ENCODE measurements around the gene S100A11. TPM values are rescaled to one million over a fixed set of nuclear protein-coding genes. Genes with fewer than 3 reads are reported as not detected.

The S100A11 gene
- total and polyA plus RNA-seq, 9 of the 15 experiments (the other 6 are each of a cell fraction or from before 2014, with no cell fraction given), result 131 to 808 (median 235) TPM

- TF ChIP-seq MAZ (CRISPR knock-in tag; conservative IDR thresholded peaks at IDR 0.05 in 1 of 2, IDR thresholded peaks at IDR 0.05 in 1 of 2) (peak; percentile 18 to 58; a peak in 3 of 4 replicates), PHF8 (IDR thresholded peaks at IDR 0.05; ENCODE audit: borderline replicate concordance, low read length) (peak; percentile 79; the same call in 1 of the 2 replicates), SAFB2 (IDR thresholded peaks at IDR 0.05; ENCODE audit: borderline replicate concordance, low read depth, low read length, severe bottlenecking) (no peak), NCOA2 (IDR thresholded peaks at IDR 0.05; ENCODE audit: partially characterized antibody in 2 of 2) (no peak), RCOR1 (IDR thresholded peaks at IDR 0.05; ENCODE audit: borderline replicate concordance in 1 of 2, low read depth in 2 of 2, low read length in 2 of 2) (peak in 1 of 2 experiments; percentile 38; a peak in 1 of 4 replicates), E2F8 (IDR thresholded peaks at IDR 0.05; ENCODE audit: low read depth, partially characterized antibody) (peak; percentile 50), KAT8 (IDR thresholded peaks at IDR 0.05; ENCODE audit: low read depth) (no peak), EP300 (IDR thresholded peaks at IDR 0.05; ENCODE audit: low read length) (peak; percentile 76), ZNF764 (CRISPR knock-in tag; IDR thresholded peaks at IDR 0.05; ENCODE audit: low read depth) (no peak), ZNF124 (CRISPR knock-in tag; IDR thresholded peaks at IDR 0.05) (no peak), PCBP1 (IDR thresholded peaks at IDR 0.05; ENCODE audit: low read depth, low read length, poor library complexity, severe bottlenecking) (no peak), ZNF212 (CRISPR knock-in tag; IDR thresholded peaks at IDR 0.05) (no peak), NFIC (IDR thresholded peaks at IDR 0.05) (peak; percentile 49), XRCC5 (IDR thresholded peaks at IDR 0.05; ENCODE audit: low read depth, low read length) (peak; percentile 90), MECOM (CRISPR knock-in tag; IDR thresholded peaks at IDR 0.05) (no peak), NCOR1 (IDR thresholded peaks at IDR 0.05) (peak; percentile 56; the same call in 1 of the 2 replicates), EP400 (IDR thresholded peaks at IDR 0.05) (peak; percentile 72), ZNF324 (CRISPR knock-in tag; IDR thresholded peaks at IDR 0.05) (no peak), CREB5 (CRISPR knock-in tag; IDR thresholded peaks at IDR 0.05) (no peak), PYGO2 (tag; IDR thresholded peaks at IDR 0.05) (no peak)
- TF ChIP-seq, protein P1, sequence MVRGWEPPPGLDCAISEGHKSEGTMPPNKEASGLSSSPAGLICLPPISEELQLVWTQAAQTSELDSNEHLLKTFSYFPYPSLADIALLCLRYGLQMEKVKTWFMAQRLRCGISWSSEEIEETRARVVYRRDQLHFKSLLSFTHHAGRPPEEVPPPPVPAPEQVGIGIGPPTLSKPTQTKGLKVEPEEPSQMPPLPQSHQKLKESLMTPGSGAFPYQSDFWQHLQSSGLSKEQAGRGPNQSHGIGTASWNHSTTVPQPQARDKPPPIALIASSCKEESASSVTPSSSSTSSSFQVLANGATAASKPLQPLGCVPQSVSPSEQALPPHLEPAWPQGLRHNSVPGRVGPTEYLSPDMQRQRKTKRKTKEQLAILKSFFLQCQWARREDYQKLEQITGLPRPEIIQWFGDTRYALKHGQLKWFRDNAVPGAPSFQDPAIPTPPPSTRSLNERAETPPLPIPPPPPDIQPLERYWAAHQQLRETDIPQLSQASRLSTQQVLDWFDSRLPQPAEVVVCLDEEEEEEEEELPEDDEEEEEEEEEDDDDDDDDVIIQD (CRISPR knock-in tag; IDR thresholded peaks at IDR 0.05), result no peak
- TF ChIP-seq, protein P2, sequence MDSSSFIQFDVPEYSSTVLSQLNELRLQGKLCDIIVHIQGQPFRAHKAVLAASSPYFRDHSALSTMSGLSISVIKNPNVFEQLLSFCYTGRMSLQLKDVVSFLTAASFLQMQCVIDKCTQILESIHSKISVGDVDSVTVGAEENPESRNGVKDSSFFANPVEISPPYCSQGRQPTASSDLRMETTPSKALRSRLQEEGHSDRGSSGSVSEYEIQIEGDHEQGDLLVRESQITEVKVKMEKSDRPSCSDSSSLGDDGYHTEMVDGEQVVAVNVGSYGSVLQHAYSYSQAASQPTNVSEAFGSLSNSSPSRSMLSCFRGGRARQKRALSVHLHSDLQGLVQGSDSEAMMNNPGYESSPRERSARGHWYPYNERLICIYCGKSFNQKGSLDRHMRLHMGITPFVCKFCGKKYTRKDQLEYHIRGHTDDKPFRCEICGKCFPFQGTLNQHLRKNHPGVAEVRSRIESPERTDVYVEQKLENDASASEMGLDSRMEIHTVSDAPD (CRISPR knock-in tag; IDR thresholded peaks at IDR 0.05), result no peak
Measured at GRCh38 chr1:152047730-152048415, 11.1 kb upstream of the S100A11 start (continued).
